HFF-Myc (cell line): ENCODE measurements around the gene HOXC9.

Experiments used
- DNase-seq: peaks from one replicate; pipeline ENCODE4 v3.0.0-alpha.2; 2011; ENCODE audit warnings: low read depth; ENCODE audit errors: extremely low read depth
- H3K4me3 ChIP-seq: replicated peaks from 2 replicates; pipeline ENCODE4 v1.5.1; 2011; ENCODE audit warnings: low read depth, mild to moderate bottlenecking, control low read depth, low read length
- TF ChIP-seq, protein P1 (sequence below): IDR thresholded peaks from 2 replicates; pipeline ENCODE4 v1.5.1; 2012; ENCODE audit warnings: mild to moderate bottlenecking, low read depth, low read length, control low read depth; ENCODE audit errors: missing control alignments

The HOXC9 gene

DNA sequence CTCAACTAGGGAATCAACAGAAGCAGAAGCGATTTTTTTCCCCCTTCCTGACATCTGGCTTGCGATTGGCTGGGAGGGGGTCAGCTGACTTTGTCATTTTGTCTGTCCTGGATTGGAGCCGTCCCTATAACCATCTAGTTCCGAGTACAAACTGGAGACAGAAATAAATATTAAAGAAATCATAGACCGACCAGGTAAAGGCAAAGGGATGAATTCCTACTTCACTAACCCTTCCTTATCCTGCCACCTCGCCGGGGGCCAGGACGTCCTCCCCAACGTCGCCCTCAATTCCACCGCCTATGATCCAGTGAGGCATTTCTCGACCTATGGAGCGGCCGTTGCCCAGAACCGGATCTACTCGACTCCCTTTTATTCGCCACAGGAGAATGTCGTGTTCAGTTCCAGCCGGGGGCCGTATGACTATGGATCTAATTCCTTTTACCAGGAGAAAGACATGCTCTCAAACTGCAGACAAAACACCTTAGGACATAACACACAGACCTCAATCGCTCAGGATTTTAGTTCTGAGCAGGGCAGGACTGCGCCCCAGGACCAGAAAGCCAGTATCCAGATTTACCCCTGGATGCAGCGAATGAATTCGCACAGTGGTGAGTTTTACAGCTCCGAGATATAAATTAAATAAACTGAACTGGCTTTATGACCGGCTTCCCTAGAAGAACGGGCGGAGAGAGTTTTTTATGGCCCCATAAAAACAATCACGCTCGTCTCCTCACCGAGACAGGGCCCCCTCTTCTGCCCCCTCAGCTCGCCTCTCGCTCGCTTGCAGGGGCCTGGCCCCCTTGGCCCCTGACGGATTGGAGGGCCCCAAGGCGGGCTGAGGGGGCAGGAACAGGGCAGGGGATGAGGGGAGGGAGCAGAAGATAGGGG is 28.6 kb downstream of the HOXC9 start, which contains the start of gene HOXC6:
TSS of gene HOXC6 (plus strand) at position 127 of the 888 bp plus-strand sequence. CDS start at position 209, 82 bp downstream.
- no peak for DNase-seq
- peak within 1 kb of the TSS; percentile 19 for H3K4me3 ChIP-seq
- TF ChIP-seq, protein P1, sequence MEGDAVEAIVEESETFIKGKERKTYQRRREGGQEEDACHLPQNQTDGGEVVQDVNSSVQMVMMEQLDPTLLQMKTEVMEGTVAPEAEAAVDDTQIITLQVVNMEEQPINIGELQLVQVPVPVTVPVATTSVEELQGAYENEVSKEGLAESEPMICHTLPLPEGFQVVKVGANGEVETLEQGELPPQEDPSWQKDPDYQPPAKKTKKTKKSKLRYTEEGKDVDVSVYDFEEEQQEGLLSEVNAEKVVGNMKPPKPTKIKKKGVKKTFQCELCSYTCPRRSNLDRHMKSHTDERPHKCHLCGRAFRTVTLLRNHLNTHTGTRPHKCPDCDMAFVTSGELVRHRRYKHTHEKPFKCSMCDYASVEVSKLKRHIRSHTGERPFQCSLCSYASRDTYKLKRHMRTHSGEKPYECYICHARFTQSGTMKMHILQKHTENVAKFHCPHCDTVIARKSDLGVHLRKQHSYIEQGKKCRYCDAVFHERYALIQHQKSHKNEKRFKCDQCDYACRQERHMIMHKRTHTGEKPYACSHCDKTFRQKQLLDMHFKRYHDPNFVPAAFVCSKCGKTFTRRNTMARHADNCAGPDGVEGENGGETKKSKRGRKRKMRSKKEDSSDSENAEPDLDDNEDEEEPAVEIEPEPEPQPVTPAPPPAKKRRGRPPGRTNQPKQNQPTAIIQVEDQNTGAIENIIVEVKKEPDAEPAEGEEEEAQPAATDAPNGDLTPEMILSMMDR, result no peak

DNA sequence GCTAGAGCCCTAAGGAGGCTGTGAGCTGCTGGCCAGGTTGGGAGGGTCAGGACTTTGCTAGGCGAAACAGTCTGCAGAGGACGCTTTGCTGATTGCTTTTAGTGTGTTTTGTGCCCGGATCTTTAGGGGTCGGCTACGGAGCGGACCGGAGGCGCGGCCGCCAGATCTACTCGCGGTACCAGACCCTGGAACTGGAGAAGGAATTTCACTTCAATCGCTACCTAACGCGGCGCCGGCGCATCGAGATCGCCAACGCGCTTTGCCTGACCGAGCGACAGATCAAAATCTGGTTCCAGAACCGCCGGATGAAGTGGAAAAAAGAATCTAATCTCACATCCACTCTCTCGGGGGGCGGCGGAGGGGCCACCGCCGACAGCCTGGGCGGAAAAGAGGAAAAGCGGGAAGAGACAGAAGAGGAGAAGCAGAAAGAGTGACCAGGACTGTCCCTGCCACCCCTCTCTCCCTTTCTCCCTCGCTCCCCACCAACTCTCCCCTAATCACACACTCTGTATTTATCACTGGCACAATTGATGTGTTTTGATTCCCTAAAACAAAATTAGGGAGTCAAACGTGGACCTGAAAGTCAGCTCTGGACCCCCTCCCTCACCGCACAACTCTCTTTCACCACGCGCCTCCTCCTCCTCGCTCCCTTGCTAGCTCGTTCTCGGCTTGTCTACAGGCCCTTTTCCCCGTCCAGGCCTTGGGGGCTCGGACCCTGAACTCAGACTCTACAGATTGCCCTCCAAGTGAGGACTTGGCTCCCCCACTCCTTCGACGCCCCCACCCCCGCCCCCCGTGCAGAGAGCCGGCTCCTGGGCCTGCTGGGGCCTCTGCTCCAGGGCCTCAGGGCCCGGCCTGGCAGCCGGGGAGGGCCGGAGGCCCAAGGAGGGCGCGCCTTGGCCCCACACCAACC is 29.8 kb downstream of the HOXC9 start:
- no peak overlapping the region for H3K4me3 ChIP-seq
- DNase-seq, result no peak

DNA sequence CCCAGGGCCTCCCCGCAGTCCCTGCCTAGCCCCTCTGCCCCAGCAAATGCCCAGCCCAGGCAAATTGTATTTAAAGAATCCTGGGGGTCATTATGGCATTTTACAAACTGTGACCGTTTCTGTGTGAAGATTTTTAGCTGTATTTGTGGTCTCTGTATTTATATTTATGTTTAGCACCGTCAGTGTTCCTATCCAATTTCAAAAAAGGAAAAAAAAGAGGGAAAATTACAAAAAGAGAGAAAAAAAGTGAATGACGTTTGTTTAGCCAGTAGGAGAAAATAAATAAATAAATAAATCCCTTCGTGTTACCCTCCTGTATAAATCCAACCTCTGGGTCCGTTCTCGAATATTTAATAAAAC is 30.5 kb downstream of the HOXC9 start:
- TF ChIP-seq, protein P1, result no peak
- no peak overlapping the region for H3K4me3 ChIP-seq
- no peak for DNase-seq

More for the DNA sequence above, 29.8 kb downstream of the HOXC9 start:
- TF ChIP-seq, protein P1, result no peak

DNA sequence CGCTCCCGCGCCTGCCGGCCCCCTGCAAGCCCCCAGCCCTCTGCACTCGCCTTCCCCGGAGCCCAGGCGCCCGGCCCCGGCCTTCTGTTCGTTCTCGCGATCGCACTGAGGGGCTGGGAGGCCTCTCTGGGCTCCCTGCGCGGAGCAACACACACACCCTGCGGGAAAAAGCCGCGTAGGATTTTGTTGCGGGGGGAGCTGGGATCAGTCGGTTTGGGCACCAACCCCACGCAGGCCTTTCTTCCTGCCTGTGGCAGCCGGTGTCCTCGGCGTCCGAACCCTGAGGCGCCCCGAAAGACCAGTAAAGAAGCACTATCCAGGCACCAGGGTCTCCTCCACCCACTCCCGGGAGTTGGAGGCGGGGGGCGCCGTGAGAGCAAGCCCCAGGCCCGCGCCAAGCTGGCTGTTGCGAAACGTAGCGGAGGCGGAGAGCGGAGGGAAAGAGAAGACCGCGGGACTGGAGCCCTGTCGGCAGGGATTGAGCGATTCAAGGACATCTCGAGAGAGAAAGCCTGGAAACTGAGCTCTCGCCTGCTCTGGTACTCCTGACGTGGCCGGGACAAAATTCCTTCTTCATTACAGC is 31.0 kb downstream of the HOXC9 start:
- DNase-seq, result no peak
- no peak overlapping the region for H3K4me3 ChIP-seq
- TF ChIP-seq, protein P1, result no peak

DNA sequence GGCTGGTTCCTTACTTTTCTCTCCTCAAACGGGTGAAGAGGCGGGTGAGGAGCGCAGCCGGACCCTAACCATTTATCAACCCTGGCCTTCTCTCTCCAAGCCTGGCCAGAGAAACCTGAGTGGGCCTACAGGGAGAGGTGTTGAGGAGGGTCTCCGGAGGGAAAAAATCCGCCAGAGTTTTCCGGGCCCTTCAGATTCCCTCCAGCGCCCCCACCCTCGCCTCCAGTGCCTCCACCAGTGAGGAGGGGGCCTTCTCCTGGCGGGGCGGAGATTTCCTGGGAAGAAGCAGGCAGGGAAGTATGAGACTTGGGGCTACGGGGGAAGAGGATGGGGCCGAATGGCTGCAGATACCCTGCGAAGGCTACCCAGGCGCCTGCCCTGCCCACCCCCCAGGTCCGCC is 31.5 kb downstream of the HOXC9 start:
- DNase-seq, result no peak
- no peak overlapping the region for H3K4me3 ChIP-seq
- TF ChIP-seq, protein P1, result no peak

DNA sequence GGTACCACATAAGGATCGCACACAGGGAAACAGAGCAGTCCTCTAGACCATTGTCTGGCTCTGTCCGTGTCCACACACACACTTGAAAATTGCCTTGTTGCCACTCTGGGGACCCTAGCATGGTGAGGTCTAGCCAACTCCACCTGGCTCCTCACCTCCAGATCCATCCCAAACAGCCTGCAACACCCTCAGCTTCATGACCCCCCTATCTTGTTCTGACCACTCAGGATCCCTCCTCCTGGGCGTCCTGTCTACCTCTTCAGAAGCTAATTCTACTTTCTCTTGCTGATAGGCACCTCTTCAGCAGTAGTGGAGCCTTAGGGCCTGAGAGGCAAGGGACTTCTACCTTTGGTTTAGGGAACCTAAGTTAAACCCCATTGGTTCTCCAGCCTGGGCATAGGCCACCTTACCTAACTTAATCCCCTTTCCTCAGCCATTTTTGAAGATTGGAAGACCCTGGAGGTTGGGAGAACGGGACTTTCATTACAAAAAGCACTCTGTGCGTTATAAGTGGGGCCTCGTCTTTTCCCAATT is 32.2 kb downstream of the HOXC9 start:
- H3K4me3 ChIP-seq, result no peak overlapping the region
- TF ChIP-seq, protein P1, result no peak
- no peak for DNase-seq
